SU-DHL-6 (cell line): ENCODE measurements around the gene RAPH1.

Source experiments
- EZH2phosphoT487 ChIP-seq: fragments of 200-600 bp; sonication (generic), shearing (Covaris generic); conservative IDR thresholded peaks from 2 replicates; pipeline ENCODE4 v1.6.1; 2018; ENCODE audit warnings: mild to moderate bottlenecking, antibody characterized with exemption, low read length, moderate library complexity, mixed read lengths
- TF ChIP-seq, protein P1 (sequence below): fragments of 200-600 bp; sonication (generic); IDR thresholded peaks from one replicate; pipeline ENCODE4 v1.5.1; 2017; ENCODE audit warnings: antibody characterized with exemption, mild to moderate bottlenecking, low read length, moderate library complexity; ENCODE audit not compliant: insufficient read depth, poor library complexity, severe bottlenecking

GRCh38 chr2:203548887-203549286, 13.8 kb upstream of the RAPH1 start:
- TF ChIP-seq, protein P1, sequence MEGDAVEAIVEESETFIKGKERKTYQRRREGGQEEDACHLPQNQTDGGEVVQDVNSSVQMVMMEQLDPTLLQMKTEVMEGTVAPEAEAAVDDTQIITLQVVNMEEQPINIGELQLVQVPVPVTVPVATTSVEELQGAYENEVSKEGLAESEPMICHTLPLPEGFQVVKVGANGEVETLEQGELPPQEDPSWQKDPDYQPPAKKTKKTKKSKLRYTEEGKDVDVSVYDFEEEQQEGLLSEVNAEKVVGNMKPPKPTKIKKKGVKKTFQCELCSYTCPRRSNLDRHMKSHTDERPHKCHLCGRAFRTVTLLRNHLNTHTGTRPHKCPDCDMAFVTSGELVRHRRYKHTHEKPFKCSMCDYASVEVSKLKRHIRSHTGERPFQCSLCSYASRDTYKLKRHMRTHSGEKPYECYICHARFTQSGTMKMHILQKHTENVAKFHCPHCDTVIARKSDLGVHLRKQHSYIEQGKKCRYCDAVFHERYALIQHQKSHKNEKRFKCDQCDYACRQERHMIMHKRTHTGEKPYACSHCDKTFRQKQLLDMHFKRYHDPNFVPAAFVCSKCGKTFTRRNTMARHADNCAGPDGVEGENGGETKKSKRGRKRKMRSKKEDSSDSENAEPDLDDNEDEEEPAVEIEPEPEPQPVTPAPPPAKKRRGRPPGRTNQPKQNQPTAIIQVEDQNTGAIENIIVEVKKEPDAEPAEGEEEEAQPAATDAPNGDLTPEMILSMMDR = no peak
- TF ChIP-seq EZH2phosphoT487 = no peak
